ENCODE data around the gene ERBB4.
"Not testable (repeated sequence)": the region's sequence is repeated elsewhere in the genome, so short reads cannot be mapped to it uniquely, and the experiment has no call there.

ERBB4 gene

DNA sequence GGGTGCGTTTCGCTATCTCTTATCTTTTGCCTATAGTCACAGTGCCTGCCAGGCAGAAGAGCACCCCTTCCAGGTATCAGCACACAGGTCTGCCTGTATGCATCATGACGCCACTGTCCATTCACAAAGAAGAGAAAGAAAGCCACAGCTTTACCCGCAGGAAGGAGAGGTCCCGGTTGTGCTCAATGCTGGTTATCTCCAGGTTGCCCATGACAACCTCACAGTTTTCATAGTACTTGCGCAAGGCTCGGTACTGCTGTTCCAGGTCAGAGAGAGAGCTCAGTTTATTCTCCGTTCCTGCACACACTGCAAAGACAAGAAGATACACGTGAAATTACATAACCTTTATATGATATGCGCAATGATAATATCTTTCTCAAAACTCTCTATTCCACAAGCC lies 414.0 kb downstream of the ERBB4 start:
- no peak for DNase-seq

- no peak for DNase-seq
Observed at GRCh38 chr2:212119591-212119990, 419.0 kb downstream of the ERBB4 start.

GRCh38 chr2:212117926-212118325 lies 420.7 kb downstream of the ERBB4 start:
- no peak for DNase-seq

GRCh38 chr2:212114489-212114888 lies 424.1 kb downstream of the ERBB4 start:
- no peak for DNase-seq

DNA sequence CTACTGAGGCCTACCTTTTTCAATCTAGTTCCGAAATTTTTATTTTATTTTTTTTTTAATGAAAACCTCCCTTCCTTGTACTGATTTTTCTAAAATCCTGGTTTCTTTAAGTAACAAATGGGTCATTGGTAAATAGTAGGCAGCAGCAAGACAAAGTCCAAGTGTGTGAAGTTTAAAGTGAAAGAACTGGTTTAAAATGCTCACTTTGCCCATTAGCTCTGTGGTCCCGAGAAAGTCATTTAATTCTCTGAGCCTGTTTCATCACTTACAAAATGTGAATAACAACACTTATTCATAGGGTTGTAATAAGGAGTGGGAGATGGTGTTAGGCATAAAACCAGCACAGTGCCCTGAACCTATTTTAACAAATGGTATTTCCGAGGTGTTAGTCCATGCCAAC lies 426.2 kb downstream of the ERBB4 start:
- no peak for DNase-seq

DNA sequence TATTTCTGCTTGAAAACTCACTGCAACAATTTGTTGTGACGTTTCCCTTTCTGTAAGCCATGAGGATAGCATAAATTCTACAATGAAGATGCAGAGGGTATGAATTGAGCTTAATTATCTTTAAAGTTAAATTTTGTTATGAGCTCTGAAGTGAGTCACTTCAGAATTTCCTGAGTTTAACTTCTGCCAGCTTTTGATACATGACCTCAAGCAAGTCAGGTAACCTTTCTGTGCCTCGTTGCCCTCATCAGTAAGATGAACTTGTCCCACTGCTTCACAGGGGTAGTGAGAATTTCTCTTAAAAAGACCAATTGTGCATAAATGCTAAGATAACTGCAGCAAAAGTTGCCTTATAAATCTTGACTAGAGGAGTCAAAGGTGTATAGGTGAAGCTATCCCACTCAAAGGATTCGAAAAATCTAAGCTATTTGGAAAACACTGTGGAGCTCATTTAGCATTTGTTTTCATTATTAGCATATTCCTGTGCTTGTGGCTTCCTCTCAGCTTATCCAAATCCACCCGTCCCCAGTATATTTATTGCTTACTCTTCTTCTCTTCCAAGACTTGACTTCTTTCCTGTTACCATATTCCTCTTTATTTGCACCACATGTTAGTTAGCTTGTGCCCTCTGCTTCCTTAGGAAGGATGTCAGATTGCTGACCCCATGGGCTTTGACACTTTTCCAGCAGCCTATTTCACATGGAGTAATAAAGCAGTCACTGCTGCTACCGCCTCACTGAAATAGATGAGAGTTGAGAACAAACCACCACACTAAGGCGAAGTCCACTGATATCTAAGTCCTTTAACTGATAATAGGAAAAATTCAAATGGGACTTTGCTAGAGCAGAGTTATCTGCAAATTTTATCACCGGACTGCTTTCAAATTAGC lies 428.6 kb downstream of the ERBB4 start:
- DNase-seq, result no peak

- no peak for DNase-seq
Observed at GRCh38 chr2:212109217-212109616, 429.4 kb downstream of the ERBB4 start.

- DNase-seq, result no peak
Observed at GRCh38 chr2:212107989-212108388, 430.6 kb downstream of the ERBB4 start.

DNA sequence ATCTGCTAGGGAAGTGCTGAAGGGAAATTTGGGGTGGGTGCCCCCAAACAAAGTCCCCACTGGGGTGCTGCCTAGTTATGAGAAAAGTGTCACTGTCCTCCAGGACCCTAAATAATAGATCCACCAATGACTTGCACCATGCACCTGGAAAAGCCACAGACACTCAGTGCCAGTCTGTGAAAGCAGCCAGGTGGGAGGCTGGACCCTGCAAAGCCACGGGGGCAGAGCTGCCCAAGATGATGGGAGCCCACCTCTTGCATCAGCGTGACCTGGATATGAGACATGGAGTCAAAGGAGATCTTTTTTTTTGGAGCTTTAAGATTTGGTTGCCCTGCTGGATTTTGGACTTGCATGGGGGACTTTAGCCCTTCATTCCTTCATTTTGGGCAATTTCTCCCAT lies 431.6 kb downstream of the ERBB4 start:
- no peak for DNase-seq

DNA sequence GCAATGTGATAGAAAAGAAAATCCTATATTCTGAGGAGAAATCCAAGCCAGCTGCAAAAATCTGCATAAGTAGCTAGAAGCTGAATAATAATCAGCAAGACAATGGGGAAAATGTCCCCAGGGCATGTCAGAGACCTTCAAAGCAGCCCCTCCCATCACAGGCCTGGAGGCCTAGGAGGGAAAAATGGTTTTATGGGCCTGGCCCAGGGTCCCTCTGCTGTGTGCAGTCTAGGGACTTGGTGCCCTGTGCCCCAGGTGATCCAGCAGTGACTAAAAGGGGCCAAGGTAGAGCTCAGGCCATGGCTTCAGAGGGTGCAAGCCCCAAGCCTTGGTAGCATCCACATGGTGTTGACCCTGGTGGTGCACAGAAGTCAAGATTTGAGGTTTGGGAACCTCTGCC lies 432.1 kb downstream of the ERBB4 start:
- DNase-seq, result not testable (repeated sequence)

- DNase-seq, result no peak
Observed at GRCh38 chr2:212099658-212100057, 438.9 kb downstream of the ERBB4 start.

GRCh38 chr2:212098966-212099365 lies 439.6 kb downstream of the ERBB4 start:
- no peak for DNase-seq

- no peak for DNase-seq
Observed at GRCh38 chr2:212097001-212097400, 441.6 kb downstream of the ERBB4 start.

DNA sequence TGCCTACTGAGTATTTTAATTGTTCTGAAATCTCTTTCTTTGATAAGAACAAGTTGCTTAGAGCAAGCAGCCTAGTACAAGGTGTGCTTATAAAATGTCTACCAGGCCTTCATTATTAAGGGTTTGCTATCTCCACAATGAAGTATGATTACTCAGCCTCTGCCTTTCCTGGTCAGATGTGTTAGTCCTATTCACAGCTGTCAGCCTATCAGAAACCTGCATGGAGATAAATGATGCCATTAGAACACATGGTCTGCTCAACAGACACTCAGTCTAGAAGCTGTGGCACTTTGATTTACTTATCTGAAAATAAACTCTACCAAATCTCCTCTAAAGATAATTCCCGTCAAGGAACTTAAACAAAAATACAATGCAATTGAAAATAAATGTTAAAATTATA lies 448.7 kb downstream of the ERBB4 start:
- DNase-seq, result no peak

GRCh38 chr2:212088353-212088752 lies 450.2 kb downstream of the ERBB4 start:
- DNase-seq, result no peak

DNA sequence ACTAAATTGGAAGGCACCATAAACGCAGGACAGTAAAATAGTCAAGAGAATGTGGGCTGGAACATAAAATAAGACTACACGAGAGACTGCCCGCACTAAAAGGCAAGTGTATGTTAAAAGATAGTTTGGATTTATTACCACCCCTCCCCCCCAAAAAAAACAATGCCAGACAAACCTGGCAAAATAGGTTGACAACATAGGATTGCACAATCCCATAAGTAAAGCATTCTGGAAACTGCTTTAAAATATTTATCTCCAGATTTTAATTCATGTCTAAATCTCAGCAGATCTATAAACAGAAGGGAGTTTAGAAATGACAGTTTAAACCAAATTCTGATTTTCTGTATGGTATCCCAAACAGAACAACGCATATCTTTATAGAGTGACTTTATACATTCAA lies 455.1 kb downstream of the ERBB4 start:
- no peak for DNase-seq

GRCh38 chr2:212078103-212078502 lies 460.5 kb downstream of the ERBB4 start:
- DNase-seq, result no peak

DNA sequence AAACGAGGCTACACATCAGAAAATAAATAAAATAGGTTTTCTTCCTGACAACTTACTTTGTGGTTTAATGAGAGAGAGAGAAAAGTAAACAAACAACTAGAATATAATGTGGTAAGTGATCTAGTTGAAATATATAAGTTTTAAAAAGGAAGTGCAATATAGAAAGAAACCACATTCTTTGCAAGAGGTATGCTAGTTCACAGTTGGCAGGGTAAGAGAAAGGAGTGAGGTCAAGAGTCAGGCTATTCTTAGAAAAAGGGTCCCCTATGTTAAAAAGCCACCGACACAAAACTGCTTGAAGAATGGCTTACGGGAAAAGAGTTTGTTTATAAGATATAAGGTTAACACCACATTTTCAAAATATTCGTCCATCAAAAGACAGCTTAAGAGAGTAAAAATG lies 462.1 kb downstream of the ERBB4 start:
- DNase-seq, result no peak

- DNase-seq, result no peak
Observed at GRCh38 chr2:212073360-212073759, 465.2 kb downstream of the ERBB4 start.

DNA sequence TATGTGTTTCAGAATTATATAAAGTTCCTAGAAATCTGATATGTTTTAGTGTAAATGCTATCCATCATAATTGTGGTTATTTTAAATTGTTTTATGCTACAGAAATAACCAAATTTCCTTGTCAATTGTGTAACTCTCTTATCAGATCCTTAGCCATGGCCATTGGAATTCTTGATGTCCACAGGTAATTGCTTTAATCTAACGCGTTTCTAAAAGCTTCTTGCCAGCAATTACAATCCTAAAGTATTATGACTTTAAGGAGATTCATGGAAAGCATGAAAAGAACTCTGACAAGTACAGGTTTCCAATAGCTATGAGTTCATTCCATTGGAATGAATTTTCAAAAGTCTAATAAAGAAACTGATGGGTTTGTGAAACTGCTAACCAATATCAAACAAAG lies 472.1 kb downstream of the ERBB4 start:
- no peak for DNase-seq

DNA sequence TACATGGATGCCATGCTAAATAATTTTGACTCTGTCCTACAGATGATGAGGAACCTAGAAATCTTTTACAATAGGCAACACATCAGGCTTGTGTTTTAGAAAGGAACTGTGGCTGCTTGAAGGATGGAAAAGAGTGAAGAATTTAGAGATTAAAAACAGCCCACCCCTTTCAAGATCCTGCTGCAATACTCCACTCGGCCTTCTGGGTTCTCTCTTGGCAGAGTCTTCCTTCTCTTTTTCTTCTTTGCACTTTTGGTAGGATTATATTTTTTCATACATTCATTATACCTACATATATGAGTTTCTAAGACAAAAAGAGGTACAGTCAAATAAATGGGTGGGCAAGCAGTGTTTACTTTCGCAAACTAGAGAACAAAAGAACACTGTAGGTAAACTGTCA lies 474.3 kb downstream of the ERBB4 start:
- no peak for DNase-seq

DNA sequence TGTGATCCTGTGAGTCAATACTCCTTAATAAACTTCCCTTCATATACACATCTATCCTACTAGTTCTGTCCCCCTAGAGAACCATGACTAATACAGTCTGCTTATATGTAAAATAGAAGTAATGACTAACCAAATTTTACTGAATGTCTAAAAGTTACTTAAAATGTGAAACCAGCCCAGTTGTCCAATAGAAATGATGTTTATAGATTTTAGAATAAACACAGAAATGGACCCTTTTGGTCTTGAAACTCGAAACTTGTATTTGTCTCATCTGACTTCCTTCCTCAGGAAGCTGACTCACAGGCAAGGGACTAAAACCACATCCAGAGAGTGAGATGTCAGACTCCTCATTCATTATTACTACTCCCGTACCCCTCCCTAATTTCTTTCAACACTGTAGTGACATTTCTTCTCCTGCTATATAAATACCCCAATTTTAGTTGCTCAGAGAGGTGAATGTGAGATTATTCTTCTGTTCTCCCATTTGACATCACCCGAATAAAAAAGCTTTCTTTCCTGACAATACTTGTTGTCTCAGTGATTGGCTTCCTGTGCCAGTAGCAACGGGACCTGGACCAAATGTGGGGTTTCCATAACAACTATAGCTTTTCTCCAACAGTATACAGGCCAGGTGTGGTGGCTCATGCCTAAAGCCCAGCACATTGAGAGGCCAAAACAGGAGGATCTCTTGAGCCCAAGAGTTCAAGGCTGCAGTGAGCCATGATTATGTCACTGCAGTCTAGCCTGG lies 486.0 kb downstream of the ERBB4 start:
- DNase-seq, result no peak

GRCh38 chr2:212050871-212051270 lies 487.7 kb downstream of the ERBB4 start:
- DNase-seq, result no peak

GRCh38 chr2:212042562-212042961 lies 496.0 kb downstream of the ERBB4 start:
- no peak for DNase-seq
